NT2/D1 (cell line): Measurements from ENCODE around the gene RSPRY1.
"Not testable (repeated sequence)": the region's sequence is repeated elsewhere in the genome, so short reads cannot be mapped to it uniquely, and the experiment has no call there.

Experiments used
- DNase-seq: peaks from one replicate; pipeline ENCODE4 v3.0.0-alpha.2; 2011; ENCODE audit warnings: low read depth, low spot score
- H3K27me3 ChIP-seq: 2 replicates; pipeline ENCODE4 v1.6.0; 2011; ENCODE audit warnings: mild to moderate bottlenecking; ENCODE audit not compliant: insufficient read length, insufficient read depth
- H3K36me3 ChIP-seq: 2 replicates; pipeline ENCODE4 v1.6.1; 2011; ENCODE audit warnings: mild to moderate bottlenecking, low read length, mixed read lengths; ENCODE audit not compliant: insufficient read depth, insufficient read length
- H3K4me1 ChIP-seq: 2 replicates; pipeline ENCODE4 v1.5.1; 2011; ENCODE audit not compliant: insufficient read depth, insufficient read length
- H3K4me3 ChIP-seq: 2 replicates; pipeline ENCODE4 v1.5.1; 2011; ENCODE audit warnings: low read depth; ENCODE audit not compliant: insufficient read length
- H3K9ac ChIP-seq: 2 replicates; pipeline ENCODE4 v1.6.0; 2011; ENCODE audit warnings: low read depth; ENCODE audit not compliant: insufficient read length
- H3K9me3 ChIP-seq: 2 replicates; pipeline ENCODE4 v1.5.1; 2011; ENCODE audit warnings: mild to moderate bottlenecking, low read length; ENCODE audit not compliant: insufficient read depth
- SUZ12 ChIP-seq: IDR thresholded peaks from 2 replicates; pipeline ENCODE4 v1.6.1; 2011; ENCODE audit not compliant: insufficient read length, insufficient read depth; ENCODE audit errors: extremely low read depth
- YY1 ChIP-seq: IDR thresholded peaks from 2 replicates; pipeline ENCODE4 v1.6.1; 2011; ENCODE audit not compliant: insufficient read length, insufficient read depth
- ZNF274 ChIP-seq: IDR thresholded peaks from 2 replicates; pipeline ENCODE4 v1.6.1; 2011; ENCODE audit warnings: mild to moderate bottlenecking, low read depth, low read length

Gene RSPRY1

DNA sequence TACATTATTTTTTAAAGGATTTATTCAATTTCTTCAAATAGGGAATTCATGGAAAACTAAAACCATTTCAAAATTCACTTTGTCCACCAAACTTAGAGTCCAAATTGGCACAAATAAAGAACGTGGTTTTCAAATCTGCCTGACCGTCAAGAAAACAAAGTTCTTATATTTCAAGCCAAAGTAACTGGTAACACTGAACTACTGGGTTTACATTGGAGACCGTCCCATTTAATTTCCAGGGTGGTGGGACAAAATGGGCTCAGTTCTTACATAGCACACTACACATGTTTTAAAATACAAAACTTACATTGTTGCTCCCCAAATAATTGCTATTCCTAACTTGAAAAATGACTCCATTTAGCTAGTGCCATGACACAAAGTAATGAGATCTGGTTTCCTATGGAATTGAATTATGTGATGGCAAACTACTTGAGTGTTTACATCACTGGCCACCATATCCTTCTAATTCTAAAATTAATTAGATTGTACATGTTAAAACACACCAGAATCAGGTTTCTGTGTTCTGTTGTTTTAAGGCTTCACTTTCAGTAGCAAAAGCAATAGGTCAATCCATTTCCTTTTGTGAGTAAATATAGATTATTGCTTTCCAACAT, 6.8 kb upstream of the RSPRY1 start:
- Histone ChIP-seq H3K4me1 (no peaks in the 10 kb centered on the region), H3K9ac (no peak overlapping the region), H3K4me3 (no peak overlapping the region), H3K36me3 (peaks cover 3% of the 10 kb centered on the region), H3K27me3 (no peaks in the 10 kb centered on the region), H3K9me3 (no peaks in the 10 kb centered on the region)
- TF ChIP-seq SUZ12 (no peak), YY1 (no peak), ZNF274 (no peak)
- DNase-seq: no peak

DNA sequence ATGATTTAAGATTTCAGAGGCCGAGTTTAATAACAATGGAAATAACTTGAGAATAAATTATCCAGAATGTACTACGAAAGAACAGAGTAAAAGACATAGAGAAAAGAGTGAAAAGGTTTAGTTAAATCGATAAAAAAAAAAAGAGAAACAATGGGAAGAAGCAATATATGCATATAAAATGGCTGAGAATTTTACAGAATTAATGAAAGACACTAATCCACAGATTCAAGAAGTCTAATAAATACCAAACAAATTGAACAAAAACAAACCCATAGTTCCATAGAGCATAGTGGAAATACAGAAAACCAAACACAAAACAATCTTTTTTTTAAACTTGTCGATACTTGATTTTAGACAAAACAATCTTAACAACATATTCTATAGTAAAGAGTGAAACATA, 2.0 kb upstream of the RSPRY1 start:
- no peaks in the 10 kb centered on the region for H3K27me3 ChIP-seq
- TF ChIP-seq SUZ12 (no peak), ZNF274 (no peak), YY1 (no peak)
- H3K4me1 ChIP-seq: no peaks in the 10 kb centered on the region
- no peaks in the 10 kb centered on the region for H3K9me3 ChIP-seq
- H3K36me3 ChIP-seq: no peaks in the 10 kb centered on the region
- no peak overlapping the region for H3K9ac ChIP-seq
- no peak overlapping the region for H3K4me3 ChIP-seq
- DNase-seq: no peak

DNA sequence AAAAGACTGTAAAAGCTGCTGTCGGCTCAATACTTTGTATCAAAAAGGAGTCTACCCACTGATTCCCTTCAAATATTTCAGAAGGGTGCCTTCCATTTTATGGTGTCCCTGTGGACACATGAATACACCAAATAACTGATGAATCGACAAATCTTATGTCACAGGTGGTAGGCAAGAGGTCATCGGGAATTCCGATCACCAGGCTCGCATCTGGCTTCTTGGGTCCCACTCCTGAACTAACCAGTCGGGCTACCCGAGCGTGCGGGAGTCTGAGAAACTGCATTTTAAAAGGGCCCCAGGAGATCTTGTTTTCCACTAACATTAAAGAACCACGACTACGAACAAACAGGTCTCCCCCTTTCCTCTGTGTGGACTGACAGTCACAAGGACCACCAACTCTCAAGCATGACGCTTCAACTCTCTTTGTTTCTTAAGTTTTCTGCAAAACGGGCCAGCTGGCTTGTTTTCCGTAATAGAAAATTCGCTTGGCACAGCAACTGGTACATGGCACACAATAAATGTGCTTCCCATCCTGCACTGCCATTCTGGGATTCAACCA, 1.2 kb upstream of the RSPRY1 start:
- Histone ChIP-seq H3K4me1 (no peaks in the 10 kb centered on the region), H3K27me3 (no peaks in the 10 kb centered on the region), H3K4me3 (peak overlapping the region; percentile 94), H3K36me3 (peaks cover 3% of the 10 kb centered on the region), H3K9me3 (no peaks in the 10 kb centered on the region), H3K9ac (peak overlapping the region; percentile 99)
- TF ChIP-seq ZNF274: no peak
- no peak for TF ChIP-seq SUZ12
- no peak for TF ChIP-seq YY1
- DNase-seq: no peak

DNA sequence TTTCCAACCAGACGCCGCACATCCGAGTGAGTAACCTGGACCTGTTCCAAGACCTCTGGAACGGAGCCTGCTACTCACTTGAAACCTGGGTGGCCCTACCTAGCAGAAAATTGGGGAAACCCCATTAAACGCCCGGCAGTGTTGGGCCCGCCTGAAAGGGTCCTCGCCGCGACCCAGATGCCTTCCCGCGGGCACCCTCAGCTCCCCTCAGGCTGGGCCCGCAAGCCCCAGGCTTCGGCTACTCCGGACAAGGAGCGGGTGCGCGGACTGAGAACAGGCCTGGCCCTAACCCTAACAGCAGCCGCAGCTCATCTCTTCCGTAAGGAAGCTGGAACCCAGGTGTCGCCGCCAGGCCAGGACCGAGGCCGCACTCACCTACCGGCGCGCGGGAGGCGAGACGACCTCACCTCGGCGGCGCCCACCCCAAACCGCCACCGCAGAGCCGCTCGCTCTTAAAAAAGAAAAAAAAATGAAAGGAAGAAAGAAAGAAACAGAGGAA, 634 bp upstream of the RSPRY1 start:
- Histone ChIP-seq H3K4me3 (peak overlapping the region; percentile 94), H3K27me3 (no peaks in the 10 kb centered on the region), H3K4me1 (no peaks in the 10 kb centered on the region), H3K9me3 (no peaks in the 10 kb centered on the region), H3K9ac (peak overlapping the region; percentile 99), H3K36me3 (peaks cover 3% of the 10 kb centered on the region)
- DNase-seq: peak; percentile 8
- TF ChIP-seq YY1 (no peak), SUZ12 (no peak), ZNF274 (no peak)

DNA sequence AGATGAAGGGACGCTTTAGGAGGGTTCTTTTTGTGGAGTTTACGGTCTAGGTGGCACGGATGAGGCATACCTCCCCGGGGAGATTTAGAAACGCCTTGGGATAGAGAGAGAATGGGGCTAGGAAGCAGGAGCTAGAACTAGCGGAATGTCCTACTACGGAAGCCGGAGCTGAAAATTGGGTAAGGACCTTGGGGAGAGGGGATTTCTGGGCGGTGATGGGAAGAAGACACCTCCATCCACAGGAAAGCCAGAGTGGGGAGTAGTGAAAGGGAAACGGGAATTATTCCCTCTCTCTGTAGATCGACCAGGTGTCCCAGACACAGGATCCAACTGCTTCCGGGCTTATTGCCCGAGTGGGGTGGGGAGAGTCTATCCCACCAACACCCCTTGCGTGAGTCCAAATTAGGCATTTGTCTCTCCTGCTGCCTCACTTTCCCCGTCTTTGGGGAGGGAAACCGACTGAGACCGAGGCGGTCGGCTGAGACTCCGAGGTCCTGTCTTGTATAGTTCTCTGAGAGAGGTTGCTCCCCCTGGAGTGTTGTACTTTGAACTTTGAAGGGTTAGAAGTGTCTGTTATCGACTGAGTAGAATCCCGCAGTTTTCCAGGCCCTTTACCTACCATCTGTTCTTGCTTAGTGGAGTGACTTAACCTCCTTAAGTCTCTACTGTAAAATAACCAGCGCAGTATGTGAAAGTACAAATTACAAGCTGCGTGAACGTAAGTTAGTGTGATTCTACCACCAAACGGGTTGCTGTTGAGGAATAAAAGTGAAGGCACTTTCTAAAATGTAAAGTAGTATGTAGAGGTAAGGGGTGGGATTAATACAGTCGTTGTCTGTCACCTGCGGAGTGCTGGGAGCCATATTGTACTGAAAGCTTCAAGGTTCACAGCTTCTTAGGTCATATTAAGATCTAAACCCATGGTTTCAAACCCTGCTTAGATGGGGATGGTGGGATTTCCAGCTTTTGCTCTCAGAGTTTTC, 1.0 kb downstream of the RSPRY1 start:
- no peaks in the 10 kb centered on the region for H3K9me3 ChIP-seq

DNA sequence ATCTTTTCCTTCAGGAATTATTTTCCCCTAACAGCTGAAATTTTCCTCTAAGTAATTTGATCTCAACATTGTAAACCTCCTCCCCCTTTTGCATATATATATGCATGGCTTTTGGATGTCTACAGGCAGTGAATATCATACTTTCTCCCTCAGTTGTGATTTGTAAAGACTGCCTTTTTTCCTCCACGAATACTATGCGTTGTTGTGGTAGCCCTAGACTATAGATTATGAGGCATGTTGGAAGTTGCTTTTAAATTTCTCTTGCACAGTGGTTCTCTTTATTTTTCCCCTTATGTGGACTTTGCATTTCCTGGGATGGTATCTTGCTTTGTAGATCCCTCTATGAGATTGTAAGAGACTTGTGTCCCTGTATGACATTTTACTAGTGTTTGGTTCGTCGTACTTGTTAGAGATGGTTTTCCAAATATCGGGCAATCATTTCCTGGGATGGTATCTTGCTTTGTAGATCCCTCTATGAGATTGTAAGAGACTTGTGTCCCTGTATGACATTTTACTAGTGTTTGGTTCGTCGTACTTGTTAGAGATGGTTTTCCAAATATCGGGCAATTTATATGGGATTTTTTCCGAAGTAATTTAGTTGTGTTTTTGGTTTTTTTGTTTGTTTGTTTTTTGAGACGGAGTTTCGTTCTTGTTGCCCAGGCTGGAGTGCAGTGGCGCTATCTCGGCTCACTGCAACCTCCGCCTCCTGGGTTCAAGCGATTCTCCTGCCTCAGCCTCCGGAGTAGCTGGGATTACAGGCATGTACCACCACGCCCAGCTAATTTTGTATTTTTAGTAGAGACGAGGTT, 2.0 kb downstream of the RSPRY1 start:
- H3K9ac ChIP-seq: peak overlapping the region; percentile 92
- DNase-seq, H3K4me1 ChIP-seq: not testable (repeated sequence)

More for the DNA sequence above, 1.0 kb downstream of the RSPRY1 start:
- TF ChIP-seq SUZ12 (no peak), YY1 (no peak), ZNF274 (no peak)
- DNase-seq: peak; percentile 6
- Histone ChIP-seq H3K9ac (peak overlapping the region; percentile 92), H3K4me1 (no peaks in the 10 kb centered on the region), H3K4me3 (peak overlapping the region; percentile 62), H3K36me3 (peaks cover 3% of the 10 kb centered on the region), H3K27me3 (no peaks in the 10 kb centered on the region)

DNA sequence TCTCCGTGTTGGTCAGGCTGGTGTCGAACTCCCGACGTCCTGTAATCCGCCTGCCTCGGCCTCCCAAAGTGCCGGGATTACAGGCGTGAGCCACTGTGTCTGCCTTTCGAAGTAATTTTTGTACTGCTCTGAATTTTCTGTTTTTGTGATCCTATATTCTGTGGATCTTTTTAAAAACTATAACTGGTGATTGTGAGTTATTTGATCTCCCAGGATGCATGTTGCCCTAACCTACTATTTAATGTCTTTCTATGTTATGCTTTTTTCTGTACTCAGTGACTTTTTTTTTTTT, 2.5 kb downstream of the RSPRY1 start:
- H3K36me3 ChIP-seq: peaks cover 3% of the 10 kb centered on the region
- no peaks in the 10 kb centered on the region for H3K9me3 ChIP-seq
- no peaks in the 10 kb centered on the region for H3K4me1 ChIP-seq
- no peak overlapping the region for H3K9ac ChIP-seq
- no peaks in the 10 kb centered on the region for H3K27me3 ChIP-seq
- TF ChIP-seq ZNF274 (no peak), YY1 (no peak), SUZ12 (no peak)
- no peak overlapping the region for H3K4me3 ChIP-seq
- no peak for DNase-seq

More for the DNA sequence above, 2.0 kb downstream of the RSPRY1 start:
- H3K9me3 ChIP-seq, H3K36me3 ChIP-seq, H3K27me3 ChIP-seq: not testable (repeated sequence)
- peak overlapping the region; percentile 62 for H3K4me3 ChIP-seq

DNA sequence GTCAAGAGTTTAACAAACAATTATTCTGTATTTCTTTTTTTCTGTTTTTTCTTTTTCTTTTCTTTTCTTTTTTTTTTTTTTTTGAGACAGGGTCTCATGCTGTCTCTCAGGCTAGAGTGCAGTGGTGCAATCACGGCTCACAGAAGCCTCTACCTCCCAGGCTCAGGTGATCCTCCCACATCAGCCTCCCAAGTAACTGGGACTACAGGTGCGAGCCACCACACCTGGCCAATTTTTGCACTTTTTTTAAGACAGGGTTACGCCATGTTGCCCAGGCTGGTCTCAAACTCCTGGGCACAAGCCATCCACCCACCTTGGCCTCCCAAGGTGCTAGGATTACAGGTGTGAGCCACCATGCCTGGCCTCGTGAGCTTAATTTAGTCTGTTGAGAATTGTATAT, 3.4 kb downstream of the RSPRY1 start:
- not testable (repeated sequence) for H3K4me1 ChIP-seq, H3K9ac ChIP-seq, H3K9me3 ChIP-seq, DNase-seq, H3K4me3 ChIP-seq, H3K36me3 ChIP-seq, H3K27me3 ChIP-seq
